HEK293 (cell line): Measurements from ENCODE around the gene JTB.

Experiments used
- CTCF ChIA-PET: fragments of 350-600 bp; formaldehyde crosslinking; extraction: SDS; loops from one replicate; lab custom pipeline; 2021; ENCODE audit warnings: antibody characterized with exemption; lab: Yijun Ruan, JAX
- POLR2A ChIA-PET: fragments of 300-600 bp; formaldehyde crosslinking; extraction: SDS; loops from one replicate; lab custom pipeline; 2020; ENCODE audit warnings: antibody characterized with exemption, inconsistent platforms; lab: Yijun Ruan, JAX
- H3K27ac ChIP-seq: fragments of 200-500 bp; sonication (Bioruptor generic); 2 replicates; pipeline ENCODE4 v1.5.1; 2014; ENCODE audit warnings: low read depth, low read length, control low read depth, inconsistent platforms; ENCODE audit errors: extremely low read depth
- H3K36me3 ChIP-seq, 2 experiments: fragments of 200-500 bp in 1 of 2; sonication (Bioruptor generic) in 1 of 2; 1 replicate in 1 of 2; 2 replicates in 1 of 2; pipeline ENCODE4 v1.5.1; 2014 to 2017; ENCODE audit warnings: inconsistent platforms in 2 of 2, low read length in 2 of 2; ENCODE audit not compliant: control insufficient read depth in 2 of 2, insufficient read depth in 1 of 2
- H3K4me1 ChIP-seq: fragments of 200-500 bp; sonication (Bioruptor generic); 2 replicates; pipeline ENCODE4 v1.5.1; 2014; ENCODE audit warnings: mild to moderate bottlenecking, low read length, inconsistent platforms; ENCODE audit not compliant: control insufficient read depth, insufficient read depth
- H3K4me3 ChIP-seq: 2 replicates; pipeline ENCODE4 v1.5.1; 2011; ENCODE audit warnings: low read depth, mild to moderate bottlenecking, control low read depth, low read length, moderate library complexity
- H3K9me3 ChIP-seq: fragments of 200-500 bp; sonication (Bioruptor generic); 2 replicates; pipeline ENCODE4 v1.5.1; 2014; ENCODE audit warnings: low read depth, low read length, inconsistent platforms; ENCODE audit not compliant: control insufficient read depth, insufficient read depth
- FEZF1 ChIP-seq: fragments of 450-650 bp; formaldehyde crosslinking; IDR thresholded peaks from 2 replicates; pipeline ENCODE4 v1.5.1; 2016; ENCODE audit warnings: missing biosample characterization, missing genetic modification characterization
- GLI4 ChIP-seq: fragments of 450-650 bp; formaldehyde crosslinking; IDR thresholded peaks from 2 replicates; pipeline ENCODE4 v1.5.1; 2016; ENCODE audit warnings: missing biosample characterization, missing genetic modification characterization
- IKZF3 ChIP-seq: fragments of 450-650 bp; IDR thresholded peaks from 2 replicates; pipeline ENCODE4 v1.5.0; 2018; ENCODE audit warnings: missing biosample characterization, mild to moderate bottlenecking, missing genetic modification characterization, moderate library complexity
- KLF8 ChIP-seq: fragments of 450-650 bp; formaldehyde crosslinking; IDR thresholded peaks from 2 replicates; pipeline ENCODE4 v1.5.1; 2016; ENCODE audit warnings: missing biosample characterization, missing genetic modification characterization
- OVOL3 ChIP-seq: fragments of 450-650 bp; formaldehyde crosslinking; IDR thresholded peaks from 2 replicates; pipeline ENCODE4 v1.5.1; 2016; ENCODE audit warnings: missing biosample characterization, missing genetic modification characterization
- SALL2 ChIP-seq: fragments of 450-650 bp; formaldehyde crosslinking; IDR thresholded peaks from 2 replicates; pipeline ENCODE4 v1.5.0; 2017; ENCODE audit warnings: missing biosample characterization, mild to moderate bottlenecking, missing genetic modification characterization, borderline replicate concordance
- SETDB1 ChIP-seq: IDR thresholded peaks from one replicate; pipeline ENCODE4 v1.6.1; 2017; ENCODE audit warnings: mild to moderate bottlenecking, low read length, moderate library complexity, mixed read lengths; ENCODE audit not compliant: insufficient read length
- ZFP41 ChIP-seq: fragments of 450-650 bp; formaldehyde crosslinking; IDR thresholded peaks from 2 replicates; pipeline ENCODE4 v1.5.1; 2016; ENCODE audit warnings: missing biosample characterization, missing genetic modification characterization, borderline replicate concordance
- ZNF112 ChIP-seq: fragments of 450-650 bp; formaldehyde crosslinking; IDR thresholded peaks from 2 replicates; pipeline ENCODE4 v1.5.0; 2017; ENCODE audit warnings: missing biosample characterization, missing genetic modification characterization
- ZNF121 ChIP-seq: fragments of 450-650 bp; formaldehyde crosslinking; IDR thresholded peaks from 2 replicates; pipeline ENCODE4 v1.5.1; 2016; ENCODE audit warnings: missing biosample characterization, missing genetic modification characterization
- ZNF138 ChIP-seq: fragments of 450-650 bp; formaldehyde crosslinking; IDR thresholded peaks from 2 replicates; pipeline ENCODE4 v1.5.1; 2016; ENCODE audit warnings: missing biosample characterization, missing genetic modification characterization, borderline replicate concordance
- ZNF140 ChIP-seq: fragments of 450-650 bp; formaldehyde crosslinking; IDR thresholded peaks from 2 replicates; pipeline ENCODE4 v1.5.1; 2016; ENCODE audit warnings: missing biosample characterization, missing genetic modification characterization
- ZNF211 ChIP-seq: fragments of 450-650 bp; formaldehyde crosslinking; IDR thresholded peaks from 2 replicates; pipeline ENCODE4 v1.5.1; 2016; ENCODE audit warnings: low read depth, missing biosample characterization, missing genetic modification characterization
- ZNF433 ChIP-seq: fragments of 450-650 bp; formaldehyde crosslinking; IDR thresholded peaks from 2 replicates; pipeline ENCODE4 v1.5.1; 2016; ENCODE audit warnings: missing biosample characterization, missing genetic modification characterization, low read depth
- ZNF623 ChIP-seq: fragments of 450-650 bp; formaldehyde crosslinking; IDR thresholded peaks from 2 replicates; pipeline ENCODE4 v1.5.1; 2016; ENCODE audit warnings: missing biosample characterization, missing genetic modification characterization
- ZNF660 ChIP-seq: fragments of 450-650 bp; IDR thresholded peaks from 2 replicates; pipeline ENCODE4 v1.5.1; 2018; ENCODE audit warnings: missing biosample characterization, mild to moderate bottlenecking, missing genetic modification characterization
- ZNF776 ChIP-seq: fragments of 450-650 bp; formaldehyde crosslinking; IDR thresholded peaks from 2 replicates; pipeline ENCODE4 v1.5.0; 2017; ENCODE audit warnings: missing biosample characterization, missing genetic modification characterization, borderline replicate concordance
- ZSCAN23 ChIP-seq: fragments of 450-650 bp; formaldehyde crosslinking; IDR thresholded peaks from 2 replicates; pipeline ENCODE4 v1.5.1; 2016; ENCODE audit warnings: missing biosample characterization, missing genetic modification characterization
- TF ChIP-seq, protein P1 (sequence below): fragments of 450-650 bp; formaldehyde crosslinking; IDR thresholded peaks from 2 replicates; pipeline ENCODE4 v1.5.1; 2017; ENCODE audit warnings: missing biosample characterization, missing genetic modification characterization
- TF ChIP-seq, protein P2 (sequence below): fragments of 450-650 bp; formaldehyde crosslinking; IDR thresholded peaks from 2 replicates; pipeline ENCODE4 v1.5.1; 2016; ENCODE audit warnings: missing biosample characterization, missing genetic modification characterization
- TF ChIP-seq, protein P3 (sequence below): fragments of 450-650 bp; formaldehyde crosslinking; IDR thresholded peaks from 2 replicates; pipeline ENCODE4 v1.5.1; 2016; ENCODE audit warnings: missing biosample characterization, missing genetic modification characterization

JTB gene

DNA sequence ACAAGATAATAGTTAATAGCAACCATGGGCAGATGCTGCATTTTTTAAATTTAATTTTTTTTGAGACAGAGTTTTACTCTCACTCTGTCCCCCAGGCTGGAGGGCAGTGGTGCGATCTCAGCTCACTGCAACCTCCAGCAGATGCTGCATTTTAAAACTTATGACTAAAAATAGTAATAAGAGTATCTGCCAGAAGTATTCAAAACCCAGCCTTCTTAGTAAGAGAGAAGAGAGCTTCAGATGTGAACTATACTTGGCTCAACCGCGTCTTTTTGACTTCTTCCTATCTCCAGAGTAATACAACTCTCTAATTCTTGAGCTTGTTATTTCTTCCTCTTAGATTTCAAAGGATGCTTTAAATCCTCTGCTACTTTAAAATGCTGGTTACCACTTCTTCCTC lies 17.7 kb upstream of the JTB start:
- ChIA-PET CTCF (interaction anchor here (0.6 to 0.9 kb wide), 3 partner anchors 9 to 247 kb away, joined by 3 to 5 read pairs (median 3); partner anchors contain the start of gene RAB13), POLR2A (interaction anchor here (0.6 to 1.2 kb wide), 2 partner anchors 16 to 159 kb away, joined by 3 to 4 read pairs; no protein-coding TSS in a partner anchor)
- no peak overlapping the region for H3K4me3 ChIP-seq
- H3K4me1 ChIP-seq = no peaks in the 10 kb centered on the region
- TF ChIP-seq ZNF776 (tag by site-specific recombination) = no peak
- TF ChIP-seq ZNF112 = no peak
- no peak for TF ChIP-seq ZNF138
- TF ChIP-seq, protein P1, sequence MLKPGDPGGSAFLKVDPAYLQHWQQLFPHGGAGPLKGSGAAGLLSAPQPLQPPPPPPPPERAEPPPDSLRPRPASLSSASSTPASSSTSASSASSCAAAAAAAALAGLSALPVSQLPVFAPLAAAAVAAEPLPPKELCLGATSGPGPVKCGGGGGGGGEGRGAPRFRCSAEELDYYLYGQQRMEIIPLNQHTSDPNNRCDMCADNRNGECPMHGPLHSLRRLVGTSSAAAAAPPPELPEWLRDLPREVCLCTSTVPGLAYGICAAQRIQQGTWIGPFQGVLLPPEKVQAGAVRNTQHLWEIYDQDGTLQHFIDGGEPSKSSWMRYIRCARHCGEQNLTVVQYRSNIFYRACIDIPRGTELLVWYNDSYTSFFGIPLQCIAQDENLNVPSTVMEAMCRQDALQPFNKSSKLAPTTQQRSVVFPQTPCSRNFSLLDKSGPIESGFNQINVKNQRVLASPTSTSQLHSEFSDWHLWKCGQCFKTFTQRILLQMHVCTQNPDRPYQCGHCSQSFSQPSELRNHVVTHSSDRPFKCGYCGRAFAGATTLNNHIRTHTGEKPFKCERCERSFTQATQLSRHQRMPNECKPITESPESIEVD (tag by site-specific recombination) = no peak
- TF ChIP-seq, protein P2, sequence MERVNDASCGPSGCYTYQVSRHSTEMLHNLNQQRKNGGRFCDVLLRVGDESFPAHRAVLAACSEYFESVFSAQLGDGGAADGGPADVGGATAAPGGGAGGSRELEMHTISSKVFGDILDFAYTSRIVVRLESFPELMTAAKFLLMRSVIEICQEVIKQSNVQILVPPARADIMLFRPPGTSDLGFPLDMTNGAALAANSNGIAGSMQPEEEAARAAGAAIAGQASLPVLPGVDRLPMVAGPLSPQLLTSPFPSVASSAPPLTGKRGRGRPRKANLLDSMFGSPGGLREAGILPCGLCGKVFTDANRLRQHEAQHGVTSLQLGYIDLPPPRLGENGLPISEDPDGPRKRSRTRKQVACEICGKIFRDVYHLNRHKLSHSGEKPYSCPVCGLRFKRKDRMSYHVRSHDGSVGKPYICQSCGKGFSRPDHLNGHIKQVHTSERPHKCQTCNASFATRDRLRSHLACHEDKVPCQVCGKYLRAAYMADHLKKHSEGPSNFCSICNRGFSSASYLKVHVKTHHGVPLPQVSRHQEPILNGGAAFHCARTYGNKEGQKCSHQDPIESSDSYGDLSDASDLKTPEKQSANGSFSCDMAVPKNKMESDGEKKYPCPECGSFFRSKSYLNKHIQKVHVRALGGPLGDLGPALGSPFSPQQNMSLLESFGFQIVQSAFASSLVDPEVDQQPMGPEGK (tag by site-specific recombination) = no peak
- no peak for TF ChIP-seq SALL2 (tag by site-specific recombination)
- no peak for TF ChIP-seq ZNF623 (tag by site-specific recombination)
- no peak for TF ChIP-seq ZNF121 (tag by site-specific recombination)
- TF ChIP-seq ZFP41 (tag by site-specific recombination) = no peak
- no peak for TF ChIP-seq ZNF211 (tag by site-specific recombination)
- TF ChIP-seq ZSCAN23 = no peak
- TF ChIP-seq OVOL3 (tag by site-specific recombination) = no peak
- no peak for TF ChIP-seq GLI4 (tag by site-specific recombination)
- no peak for TF ChIP-seq IKZF3 (tag by site-specific recombination)
- TF ChIP-seq, protein P3, sequence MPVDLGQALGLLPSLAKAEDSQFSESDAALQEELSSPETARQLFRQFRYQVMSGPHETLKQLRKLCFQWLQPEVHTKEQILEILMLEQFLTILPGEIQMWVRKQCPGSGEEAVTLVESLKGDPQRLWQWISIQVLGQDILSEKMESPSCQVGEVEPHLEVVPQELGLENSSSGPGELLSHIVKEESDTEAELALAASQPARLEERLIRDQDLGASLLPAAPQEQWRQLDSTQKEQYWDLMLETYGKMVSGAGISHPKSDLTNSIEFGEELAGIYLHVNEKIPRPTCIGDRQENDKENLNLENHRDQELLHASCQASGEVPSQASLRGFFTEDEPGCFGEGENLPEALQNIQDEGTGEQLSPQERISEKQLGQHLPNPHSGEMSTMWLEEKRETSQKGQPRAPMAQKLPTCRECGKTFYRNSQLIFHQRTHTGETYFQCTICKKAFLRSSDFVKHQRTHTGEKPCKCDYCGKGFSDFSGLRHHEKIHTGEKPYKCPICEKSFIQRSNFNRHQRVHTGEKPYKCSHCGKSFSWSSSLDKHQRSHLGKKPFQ (tag by site-specific recombination) = no peak
- no peak for TF ChIP-seq SETDB1
- no peak for TF ChIP-seq ZNF660 (tag by site-specific recombination)
- peaks cover 34 to 45% of the 10 kb centered on the region in 2 experiments for H3K36me3 ChIP-seq
- H3K27ac ChIP-seq = no peak overlapping the region
- H3K9me3 ChIP-seq = no peaks in the 10 kb centered on the region

DNA sequence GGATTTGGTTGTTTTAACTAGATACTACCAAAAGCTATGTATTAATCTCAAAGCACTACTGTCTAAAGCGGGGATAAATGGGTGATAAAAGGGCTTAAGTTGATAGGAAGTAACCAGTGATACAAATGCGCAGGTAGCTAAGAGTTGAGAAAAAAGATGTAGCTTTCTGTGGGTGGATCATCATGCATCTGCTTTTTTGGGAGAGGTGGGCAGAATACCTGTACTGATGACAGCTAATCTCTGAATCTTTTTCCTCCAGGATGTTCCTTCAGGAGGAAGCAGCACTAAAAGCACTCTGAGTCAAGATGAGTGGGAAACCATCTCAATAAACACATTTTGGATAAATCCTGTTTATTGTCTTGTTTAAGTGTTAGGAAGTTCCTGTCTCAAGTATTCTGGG lies 14.3 kb upstream of the JTB start:
- no peak for TF ChIP-seq ZNF433 (tag by site-specific recombination)
- TF ChIP-seq KLF8 (tag by site-specific recombination) = no peak
- no peak for TF ChIP-seq FEZF1 (tag by site-specific recombination)
- TF ChIP-seq ZNF140 (tag by site-specific recombination) = no peak
- peaks cover 34 to 45% of the 10 kb centered on the region in 2 experiments for H3K36me3 ChIP-seq
- CTCF ChIA-PET = interaction anchor here (1.3 kb wide), 1 partner anchor 195 kb away, joined by 3 read pairs; no protein-coding TSS in a partner anchor
- H3K4me3 ChIP-seq = no peak overlapping the region; the same call in 1 of the 2 replicates
- H3K9me3 ChIP-seq = no peaks in the 10 kb centered on the region
- POLR2A ChIA-PET = interaction anchor here (0.6 to 4.0 kb wide), 7 partner anchors 10 to 280 kb away, joined by 3 to 54 read pairs (median 10); partner anchors contain the start of genes CREB3L4 and JTB
- no peak overlapping the region for H3K27ac ChIP-seq
- H3K4me1 ChIP-seq = no peaks in the 10 kb centered on the region
